Left kidney (tissue), 2 donors: ENCODE measurements around the gene F13A1. TPM values are rescaled to one million over a fixed set of nuclear protein-coding genes. Genes with fewer than 3 reads are reported as not detected.

ENCODE experiments used
- DNase-seq: peaks from one replicate; pipeline ENCODE4 v3.0.0-alpha.2; 2013
- polyA plus RNA-seq: library from polyadenylated mRNA; unstranded; fragments of 120-200 nt; gene quantifications from one replicate; pipeline ENCODE4 v1.2.1, GENCODE V29; 2013; ENCODE audit not compliant: insufficient read length

The F13A1 gene
- polyA plus RNA-seq, 1 donor = 14.9 TPM

DNA sequence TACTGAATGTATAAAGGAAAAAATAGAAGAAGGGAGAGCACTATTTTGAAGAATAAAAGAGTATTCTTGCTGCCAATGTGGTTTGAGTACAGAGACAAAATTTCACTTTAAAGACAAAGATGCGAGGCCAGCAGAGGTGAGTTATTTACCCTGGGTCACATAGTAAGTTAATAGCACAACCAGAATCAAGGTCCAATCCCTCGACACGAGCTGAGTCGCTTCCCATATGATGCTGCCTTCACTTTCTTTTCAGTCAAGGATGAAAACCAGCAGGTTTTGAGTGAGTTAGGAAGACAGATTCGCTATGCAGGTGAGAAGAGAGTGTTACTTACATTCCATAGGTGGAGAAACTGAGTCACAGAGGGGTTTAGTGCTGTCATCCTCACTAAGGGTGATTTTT is 75.8 kb downstream of the F13A1 start:
- DNase-seq = no peak

DNA sequence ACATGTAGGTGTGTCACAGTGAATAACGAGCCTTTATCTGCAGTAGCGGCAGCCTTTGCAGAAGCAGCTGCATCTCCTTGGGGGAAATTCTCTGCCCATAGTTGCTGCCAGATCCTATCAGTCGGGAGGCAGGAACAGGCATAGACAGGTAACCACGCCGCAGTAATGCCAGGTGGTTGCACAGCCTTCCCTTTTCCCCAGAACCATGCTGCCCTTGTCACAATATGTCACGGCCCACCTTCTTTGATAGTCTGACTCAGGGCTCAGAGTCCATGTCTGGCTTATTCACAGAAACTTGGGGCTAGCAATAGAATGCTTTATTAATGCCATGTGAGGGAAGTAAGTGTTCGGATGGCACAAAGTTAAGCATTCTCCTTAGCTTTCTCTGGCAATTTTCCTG is 76.6 kb downstream of the F13A1 start:
- no peak for DNase-seq

GRCh38 chr6:6239598-6240581 is 80.6 kb downstream of the F13A1 start:
- DNase-seq = no peak

GRCh38 chr6:6236730-6237469 is 83.6 kb downstream of the F13A1 start:
- DNase-seq = no peak

GRCh38 chr6:6235786-6236185 is 84.7 kb downstream of the F13A1 start:
- DNase-seq = no peak

GRCh38 chr6:6234963-6235362 is 85.5 kb downstream of the F13A1 start:
- no peak for DNase-seq

DNA sequence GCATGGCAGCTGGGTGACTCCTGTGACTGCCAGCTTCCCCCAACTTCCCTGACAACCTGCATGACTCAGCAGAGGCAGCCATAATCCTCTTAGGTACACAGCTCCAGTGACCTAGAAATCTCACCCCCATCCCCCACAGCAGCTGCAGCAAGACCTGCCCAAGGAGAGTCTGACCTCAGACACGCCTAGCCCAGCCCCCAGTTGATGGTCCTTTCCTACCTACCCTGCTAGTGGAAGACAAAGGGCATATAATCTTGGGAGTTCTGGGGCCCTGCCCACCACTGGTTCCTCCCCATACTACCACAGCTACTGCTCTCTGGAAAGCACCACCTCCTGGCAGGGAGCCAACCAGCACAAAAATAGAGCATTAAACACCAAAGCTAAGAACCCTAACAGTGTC is 90.2 kb downstream of the F13A1 start:
- DNase-seq = no peak

DNA sequence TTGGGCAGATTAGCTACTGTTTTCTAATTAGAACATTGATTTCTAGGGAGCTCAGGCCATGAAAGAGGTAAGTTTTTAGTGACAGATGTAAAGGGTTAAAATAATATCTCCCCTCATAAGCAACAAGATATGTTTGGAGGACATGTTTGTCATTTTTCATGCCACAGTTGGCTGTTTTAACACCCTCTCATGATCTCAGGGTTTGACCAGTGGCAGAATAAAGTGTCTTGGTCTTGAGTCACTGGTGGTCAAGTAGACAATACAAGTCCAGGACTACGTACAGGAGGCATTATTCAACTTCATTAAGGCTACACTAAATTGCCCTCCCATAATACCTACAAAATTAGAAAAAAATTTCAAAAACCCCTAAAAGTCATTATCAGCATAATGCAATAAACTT is 92.6 kb downstream of the F13A1 start:
- no peak for DNase-seq

DNA sequence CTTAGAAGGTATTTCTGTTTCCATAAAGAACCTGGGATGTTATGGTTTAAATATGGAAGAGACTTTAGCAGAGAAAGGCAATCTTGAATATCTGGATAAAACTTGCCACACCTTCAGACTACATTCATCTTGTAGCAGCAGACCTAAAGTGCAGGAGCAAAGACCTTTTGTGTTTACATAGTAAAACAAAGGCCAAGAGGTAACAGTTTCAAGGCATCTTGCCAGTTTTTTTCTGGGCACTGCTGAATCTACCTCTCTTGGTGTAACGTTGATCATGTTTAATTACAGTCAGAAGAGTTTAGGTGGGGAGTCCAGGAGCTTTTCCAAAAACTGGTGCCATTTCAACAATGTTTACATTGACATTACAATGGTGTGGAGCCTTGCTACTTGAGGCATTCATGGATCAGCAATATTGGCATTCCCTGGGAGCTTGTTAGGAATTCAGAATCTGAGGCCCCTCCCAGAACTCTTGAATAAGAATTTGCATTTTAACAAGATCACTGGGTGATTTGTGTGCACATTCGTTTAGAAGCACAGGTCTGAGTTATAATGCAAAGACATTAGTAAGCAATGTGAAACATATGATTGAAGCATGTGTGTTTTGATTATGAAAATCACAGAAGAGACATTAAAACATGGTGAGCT is 94.5 kb downstream of the F13A1 start:
- no peak for DNase-seq

DNA sequence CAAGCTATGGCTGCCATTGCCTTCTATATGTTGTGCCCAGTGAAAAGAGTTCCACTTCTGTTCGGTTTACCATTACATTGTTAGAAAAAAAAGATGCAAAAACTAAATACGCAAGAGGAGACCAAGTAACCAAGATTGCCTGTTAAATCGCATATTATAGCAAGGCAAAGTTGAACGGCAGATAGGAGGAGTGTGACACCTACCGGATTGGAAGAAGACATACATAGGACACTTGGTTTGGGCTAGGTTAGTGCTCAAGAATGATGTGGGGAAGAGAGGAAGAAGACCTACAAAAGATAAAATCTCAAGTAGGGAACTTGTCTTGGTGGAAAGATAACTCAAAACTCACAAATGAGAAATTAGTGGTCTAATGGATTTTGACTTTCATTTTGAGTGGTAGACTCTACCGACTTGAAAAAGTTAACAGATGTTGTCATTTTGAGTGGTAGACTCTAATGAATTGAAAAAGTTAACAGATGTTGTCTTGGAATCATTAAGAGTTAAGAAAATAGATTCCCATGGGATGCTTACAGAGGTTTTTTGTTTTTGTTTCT is 95.5 kb downstream of the F13A1 start:
- no peak for DNase-seq

- DNase-seq = no peak
These were observed 98.5 kb downstream of the F13A1 start for GRCh38 chr6:6221787-6222535.

- no peak for DNase-seq
These were observed 99.7 kb downstream of the F13A1 start for GRCh38 chr6:6220718-6221117.

DNA sequence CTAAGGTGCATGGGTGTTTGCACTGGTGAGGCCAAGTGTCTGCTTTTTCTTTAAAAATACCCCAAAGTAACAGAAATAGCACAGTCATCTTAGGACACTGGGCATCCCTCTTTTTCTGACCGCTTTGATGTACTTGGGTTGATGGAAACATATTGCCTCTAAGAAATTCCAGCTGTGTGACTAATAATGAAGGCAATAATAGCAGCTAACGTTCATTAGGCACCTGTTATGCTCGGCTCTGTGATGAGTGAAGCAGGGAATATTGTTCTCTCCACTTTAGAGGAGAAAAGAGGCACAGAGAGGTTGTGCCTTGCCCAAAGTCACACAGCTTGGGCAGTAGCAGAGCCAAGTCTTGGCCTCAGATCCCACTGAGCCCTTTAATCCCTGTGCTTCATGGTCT is 100.7 kb downstream of the F13A1 start:
- no peak for DNase-seq

GRCh38 chr6:6218759-6219085 is 101.7 kb downstream of the F13A1 start:
- DNase-seq = no peak

DNA sequence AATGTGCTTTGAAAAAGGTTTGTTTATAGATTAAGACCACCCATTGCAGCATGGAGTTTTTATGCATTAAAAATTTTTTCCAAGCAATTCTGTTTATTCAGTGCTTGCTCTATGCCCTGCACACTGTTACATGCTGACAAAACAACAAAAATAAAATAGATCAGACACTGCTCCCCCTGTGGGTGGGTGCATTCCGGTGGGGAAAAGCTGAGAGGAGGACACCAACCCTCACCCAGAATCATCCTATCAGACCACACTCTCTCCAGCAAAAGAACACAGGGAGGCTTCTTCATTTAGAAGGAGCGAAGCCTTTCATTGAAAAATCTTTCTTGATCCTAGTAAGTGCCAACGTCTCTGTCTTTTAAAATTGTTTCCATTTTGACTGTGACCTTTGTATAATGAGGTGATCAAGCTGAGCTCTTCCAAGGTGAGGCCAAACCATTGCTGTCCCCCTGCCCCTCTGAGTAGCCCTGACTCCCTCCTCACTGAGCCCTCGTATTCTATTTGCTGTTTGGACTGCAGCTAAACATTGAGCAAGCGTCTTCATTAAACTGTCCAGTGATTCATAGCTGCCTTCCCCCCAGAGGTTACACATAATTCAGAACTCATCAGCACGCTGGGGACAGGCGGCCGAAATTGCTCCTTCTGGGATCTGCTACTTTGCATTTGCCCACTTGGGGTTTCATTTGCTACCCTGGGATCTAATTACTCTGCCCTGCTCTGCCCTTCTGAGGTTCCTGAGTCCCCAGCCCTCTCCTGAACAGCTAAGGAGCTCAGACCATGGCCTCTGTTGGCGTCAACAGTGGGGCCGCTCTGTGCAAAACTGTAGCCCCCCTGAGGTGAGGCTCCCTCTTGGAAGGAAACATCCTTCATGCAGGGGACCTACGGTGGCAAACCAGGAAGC is 102.4 kb downstream of the F13A1 start:
- DNase-seq = peak; percentile 25

- DNase-seq = no peak
These were observed 109.5 kb downstream of the F13A1 start for GRCh38 chr6:6210994-6211393.

- DNase-seq = no peak
These were observed 117.6 kb downstream of the F13A1 start for GRCh38 chr6:6202886-6203285.

- DNase-seq = no peak
These were observed 119.3 kb downstream of the F13A1 start for GRCh38 chr6:6201200-6201599.

GRCh38 chr6:6199678-6200077 is 120.8 kb downstream of the F13A1 start:
- DNase-seq = no peak

GRCh38 chr6:6196762-6197161 is 123.7 kb downstream of the F13A1 start:
- DNase-seq = no peak

GRCh38 chr6:6195080-6195479 is 125.4 kb downstream of the F13A1 start:
- DNase-seq = no peak
